ENCODE results near the gene VAV3.

The VAV3 gene

GRCh38 chr1:107833061-107833460 is 131.9 kb downstream of the VAV3 start:
- Mint-ChIP-seq H3K4me3 (no peak overlapping the region), H3K27ac (no peak overlapping the region), H3K4me1 (ENCODE audit: low read depth) (peaks cover 21% of the 10 kb centered on the region), H3K36me3 (ENCODE audit: low read depth) (no peaks in the 10 kb centered on the region), H3K27me3 (ENCODE audit: low read depth) (no peaks in the 10 kb centered on the region), H3K9me3 (peaks cover 7% of the 10 kb centered on the region)

- Mint-ChIP-seq H3K4me1 (ENCODE audit: low read depth) (peaks cover 21% of the 10 kb centered on the region), H3K4me3 (no peak overlapping the region), H3K27me3 (ENCODE audit: low read depth) (no peaks in the 10 kb centered on the region), H3K9me3 (no peaks in the 10 kb centered on the region), H3K36me3 (ENCODE audit: low read depth) (no peaks in the 10 kb centered on the region), H3K27ac (no peak overlapping the region)
Measured at GRCh38 chr1:107831921-107832320, 133.1 kb downstream of the VAV3 start.

GRCh38 chr1:107830526-107830925 is 134.5 kb downstream of the VAV3 start:
- Mint-ChIP-seq H3K4me1 (ENCODE audit: low read depth) (peaks cover 18% of the 10 kb centered on the region), H3K4me3 (no peak overlapping the region), H3K9me3 (no peaks in the 10 kb centered on the region), H3K27ac (no peak overlapping the region), H3K36me3 (ENCODE audit: low read depth) (no peaks in the 10 kb centered on the region), H3K27me3 (ENCODE audit: low read depth) (no peaks in the 10 kb centered on the region)

- H3K27ac Mint-ChIP-seq, result peak overlapping the region; percentile 10
- no peaks in the 10 kb centered on the region for H3K36me3 Mint-ChIP-seq (ENCODE audit: low read depth)
- peaks cover 18% of the 10 kb centered on the region for H3K4me1 Mint-ChIP-seq (ENCODE audit: low read depth)
- H3K9me3 Mint-ChIP-seq, result no peaks in the 10 kb centered on the region
- H3K4me3 Mint-ChIP-seq, result no peak overlapping the region
- no peaks in the 10 kb centered on the region for H3K27me3 Mint-ChIP-seq (ENCODE audit: low read depth)
Measured at GRCh38 chr1:107830075-107830474, 134.9 kb downstream of the VAV3 start.

GRCh38 chr1:107829036-107829770 is 135.8 kb downstream of the VAV3 start:
- no peaks in the 10 kb centered on the region for H3K27me3 Mint-ChIP-seq (ENCODE audit: low read depth)
- H3K27ac Mint-ChIP-seq, result peak overlapping the region; percentile 10
- H3K4me3 Mint-ChIP-seq, result no peak overlapping the region
- no peaks in the 10 kb centered on the region for H3K9me3 Mint-ChIP-seq
- peaks cover 18% of the 10 kb centered on the region for H3K4me1 Mint-ChIP-seq (ENCODE audit: low read depth)
- H3K36me3 Mint-ChIP-seq (ENCODE audit: low read depth), result no peaks in the 10 kb centered on the region

GRCh38 chr1:107824946-107825345 is 140.0 kb downstream of the VAV3 start:
- Mint-ChIP-seq H3K4me1 (ENCODE audit: low read depth) (peaks cover 17% of the 10 kb centered on the region), H3K27me3 (ENCODE audit: low read depth) (no peaks in the 10 kb centered on the region), H3K4me3 (no peak overlapping the region), H3K36me3 (ENCODE audit: low read depth) (peaks cover 4% of the 10 kb centered on the region), H3K9me3 (peaks cover 19% of the 10 kb centered on the region), H3K27ac (no peak overlapping the region)

- H3K27me3 Mint-ChIP-seq (ENCODE audit: low read depth), result no peaks in the 10 kb centered on the region
- H3K36me3 Mint-ChIP-seq (ENCODE audit: low read depth), result peaks cover 4% of the 10 kb centered on the region
- H3K27ac Mint-ChIP-seq, result no peak overlapping the region
- no peak overlapping the region for H3K4me3 Mint-ChIP-seq
- H3K4me1 Mint-ChIP-seq (ENCODE audit: low read depth), result peaks cover 6% of the 10 kb centered on the region
- H3K9me3 Mint-ChIP-seq, result peaks cover 19% of the 10 kb centered on the region
Measured at GRCh38 chr1:107821340-107821739, 143.6 kb downstream of the VAV3 start.

GRCh38 chr1:107820801-107821200 is 144.2 kb downstream of the VAV3 start:
- H3K36me3 Mint-ChIP-seq (ENCODE audit: low read depth), result peaks cover 4% of the 10 kb centered on the region
- H3K4me1 Mint-ChIP-seq (ENCODE audit: low read depth), result peaks cover 6% of the 10 kb centered on the region
- H3K9me3 Mint-ChIP-seq, result peaks cover 19% of the 10 kb centered on the region
- H3K27me3 Mint-ChIP-seq (ENCODE audit: low read depth), result no peaks in the 10 kb centered on the region
- no peak overlapping the region for H3K27ac Mint-ChIP-seq
- H3K4me3 Mint-ChIP-seq, result no peak overlapping the region

- Mint-ChIP-seq H3K4me1 (ENCODE audit: low read depth) (peaks cover 6% of the 10 kb centered on the region), H3K4me3 (no peak overlapping the region), H3K27ac (no peak overlapping the region), H3K36me3 (ENCODE audit: low read depth) (peaks cover 4% of the 10 kb centered on the region), H3K27me3 (ENCODE audit: low read depth) (no peaks in the 10 kb centered on the region), H3K9me3 (peaks cover 8% of the 10 kb centered on the region)
Measured at GRCh38 chr1:107817935-107818334, 147.0 kb downstream of the VAV3 start.

- Mint-ChIP-seq H3K4me1 (ENCODE audit: low read depth) (peaks cover 6% of the 10 kb centered on the region), H3K27ac (no peak overlapping the region)
Measured at GRCh38 chr1:107817206-107817605, 147.8 kb downstream of the VAV3 start.

GRCh38 chr1:107810291-107810951 is 154.6 kb downstream of the VAV3 start:
- H3K4me3 Mint-ChIP-seq, result no peak overlapping the region
- no peaks in the 10 kb centered on the region for H3K4me1 Mint-ChIP-seq (ENCODE audit: low read depth)

More at GRCh38 chr1:107817206-107817605, 147.8 kb downstream of the VAV3 start:
- Mint-ChIP-seq H3K36me3 (ENCODE audit: low read depth) (no peaks in the 10 kb centered on the region), H3K4me3 (no peak overlapping the region), H3K27me3 (ENCODE audit: low read depth) (no peaks in the 10 kb centered on the region), H3K9me3 (peaks cover 5% of the 10 kb centered on the region)

GRCh38 chr1:107807855-107808254 is 157.1 kb downstream of the VAV3 start:
- Mint-ChIP-seq H3K27ac (no peak overlapping the region), H3K4me1 (ENCODE audit: low read depth) (peaks cover 21% of the 10 kb centered on the region), H3K27me3 (ENCODE audit: low read depth) (no peaks in the 10 kb centered on the region), H3K4me3 (no peak overlapping the region), H3K36me3 (ENCODE audit: low read depth) (peaks cover 2% of the 10 kb centered on the region), H3K9me3 (no peaks in the 10 kb centered on the region)

More at GRCh38 chr1:107810291-107810951, 154.6 kb downstream of the VAV3 start:
- peaks cover 2% of the 10 kb centered on the region for H3K36me3 Mint-ChIP-seq (ENCODE audit: low read depth)
- H3K27me3 Mint-ChIP-seq (ENCODE audit: low read depth), result no peaks in the 10 kb centered on the region
- H3K9me3 Mint-ChIP-seq, result no peaks in the 10 kb centered on the region
- no peak overlapping the region for H3K27ac Mint-ChIP-seq

GRCh38 chr1:107807405-107807804 is 157.6 kb downstream of the VAV3 start:
- H3K27ac Mint-ChIP-seq, result no peak overlapping the region

GRCh38 chr1:107806902-107807301 is 158.1 kb downstream of the VAV3 start:
- H3K4me3 Mint-ChIP-seq, result no peak overlapping the region
- no peaks in the 10 kb centered on the region for H3K27me3 Mint-ChIP-seq (ENCODE audit: low read depth)
- no peak overlapping the region for H3K27ac Mint-ChIP-seq
- peaks cover 21% of the 10 kb centered on the region for H3K4me1 Mint-ChIP-seq (ENCODE audit: low read depth)
- H3K36me3 Mint-ChIP-seq (ENCODE audit: low read depth), result peaks cover 2% of the 10 kb centered on the region
- H3K9me3 Mint-ChIP-seq, result no peaks in the 10 kb centered on the region

More at GRCh38 chr1:107807405-107807804, 157.6 kb downstream of the VAV3 start:
- Mint-ChIP-seq H3K4me3 (no peak overlapping the region), H3K27me3 (ENCODE audit: low read depth) (no peaks in the 10 kb centered on the region), H3K9me3 (no peaks in the 10 kb centered on the region), H3K36me3 (ENCODE audit: low read depth) (peaks cover 2% of the 10 kb centered on the region), H3K4me1 (ENCODE audit: low read depth) (peaks cover 21% of the 10 kb centered on the region)

GRCh38 chr1:107804741-107805140 is 160.2 kb downstream of the VAV3 start:
- H3K4me3 Mint-ChIP-seq, result peak overlapping the region; percentile 38
- H3K36me3 Mint-ChIP-seq (ENCODE audit: low read depth), result peaks cover 4% of the 10 kb centered on the region
- H3K27me3 Mint-ChIP-seq (ENCODE audit: low read depth), result no peaks in the 10 kb centered on the region
- peaks cover 7% of the 10 kb centered on the region for H3K9me3 Mint-ChIP-seq
- peaks cover 21% of the 10 kb centered on the region for H3K4me1 Mint-ChIP-seq (ENCODE audit: low read depth)
- peak overlapping the region; percentile 11 for H3K27ac Mint-ChIP-seq
